ENCODE results near the gene PLXNB3. TPM values are rescaled to one million over a fixed set of nuclear protein-coding genes. Genes with fewer than 3 reads are reported as not detected.

The PLXNB3 gene
- total RNA-seq, 1 donor from 2014 or later: 4.3 TPM

- H3K4me1 Mint-ChIP-seq: no peaks in the 10 kb centered on the region
- TF ChIP-seq CTCF (IDR thresholded peaks at IDR 0.05; ENCODE audit: unreplicated experiment): no peak
- no peak overlapping the region for H3K27ac Mint-ChIP-seq
- H3K4me3 Mint-ChIP-seq: no peak overlapping the region
- H3K9me3 Mint-ChIP-seq: no peaks in the 10 kb centered on the region
- no peak for DNase-seq (ENCODE audit: low spot score in 2 of 2, unreplicated experiment in 2 of 2)
- peaks cover 3% of the 10 kb centered on the region for H3K36me3 Mint-ChIP-seq
- no peaks in the 10 kb centered on the region for H3K27me3 Mint-ChIP-seq (ENCODE audit: low read depth)
These were observed 17.5 kb downstream of the PLXNB3 start for GRCh38 chrX:153781428-153782047.

GRCh38 chrX:153782313-153782712 lies 18.3 kb downstream of the PLXNB3 start:
- H3K4me3 Mint-ChIP-seq: no peak overlapping the region
- peaks cover 5% of the 10 kb centered on the region for H3K36me3 Mint-ChIP-seq
- no peaks in the 10 kb centered on the region for H3K27me3 Mint-ChIP-seq (ENCODE audit: low read depth)
- H3K9me3 Mint-ChIP-seq: no peaks in the 10 kb centered on the region
- no peaks in the 10 kb centered on the region for H3K4me1 Mint-ChIP-seq
- no peak for DNase-seq (ENCODE audit: low spot score in 2 of 2, unreplicated experiment in 2 of 2)
- TF ChIP-seq CTCF (IDR thresholded peaks at IDR 0.05; ENCODE audit: unreplicated experiment): no peak
- no peak overlapping the region for H3K27ac Mint-ChIP-seq

GRCh38 chrX:153782871-153783270 lies 18.8 kb downstream of the PLXNB3 start:
- Mint-ChIP-seq H3K27ac (no peak overlapping the region), H3K4me3 (no peak overlapping the region), H3K4me1 (no peaks in the 10 kb centered on the region), H3K36me3 (peaks cover 7% of the 10 kb centered on the region), H3K9me3 (no peaks in the 10 kb centered on the region), H3K27me3 (ENCODE audit: low read depth) (no peaks in the 10 kb centered on the region)
- TF ChIP-seq CTCF (IDR thresholded peaks at IDR 0.05; ENCODE audit: unreplicated experiment): no peak
- no peak for DNase-seq (ENCODE audit: low spot score in 2 of 2, unreplicated experiment in 2 of 2)

- no peaks in the 10 kb centered on the region for H3K27me3 Mint-ChIP-seq (ENCODE audit: low read depth)
- H3K9me3 Mint-ChIP-seq: no peaks in the 10 kb centered on the region
- no peak for DNase-seq (ENCODE audit: low spot score in 2 of 2, unreplicated experiment in 2 of 2)
- no peaks in the 10 kb centered on the region for H3K4me1 Mint-ChIP-seq
- no peak overlapping the region for H3K4me3 Mint-ChIP-seq
- peaks cover 7% of the 10 kb centered on the region for H3K36me3 Mint-ChIP-seq
- no peak for TF ChIP-seq CTCF (IDR thresholded peaks at IDR 0.05; ENCODE audit: unreplicated experiment)
- no peak overlapping the region for H3K27ac Mint-ChIP-seq
These were observed 19.4 kb downstream of the PLXNB3 start for GRCh38 chrX:153783378-153784013.

- Mint-ChIP-seq H3K4me1 (no peaks in the 10 kb centered on the region), H3K27ac (no peak overlapping the region), H3K36me3 (peaks cover 7% of the 10 kb centered on the region), H3K4me3 (no peak overlapping the region), H3K9me3 (no peaks in the 10 kb centered on the region), H3K27me3 (ENCODE audit: low read depth) (no peaks in the 10 kb centered on the region)
- DNase-seq (ENCODE audit: low spot score in 2 of 2, unreplicated experiment in 2 of 2): no peak
- TF ChIP-seq CTCF (IDR thresholded peaks at IDR 0.05; ENCODE audit: unreplicated experiment): no peak
These were observed 20.4 kb downstream of the PLXNB3 start for GRCh38 chrX:153784325-153784967.
